ENCODE measurements around the gene PIGN. TPM values are rescaled to one million over a fixed set of nuclear protein-coding genes. Genes with fewer than 3 reads are reported as not detected.

Gene PIGN
- total RNA-seq, 1 experiment from 2014 or later = 21.4 TPM

- ChIA-PET POLR2A (no interaction called here), CTCF (no interaction called here)
- Histone ChIP-seq H3K9me3 (ENCODE audit: control insufficient read depth, insufficient read depth, low read depth, low read length) (no peaks in the 10 kb centered on the region), H3K36me3 (ENCODE audit: control insufficient read depth, insufficient read depth, low read length) (no peaks in the 10 kb centered on the region), H3K4me3 (ENCODE audit: low read depth in 2 of 2, low read length in 2 of 2) (no peak overlapping the region), H3K27me3 (ENCODE audit: control insufficient read depth, insufficient read depth, low read length) (no peaks in the 10 kb centered on the region), H3K27ac (ENCODE audit: low read length) (no peak overlapping the region), H3K4me1 (ENCODE audit: control insufficient read depth, insufficient read depth, low read length) (no peaks in the 10 kb centered on the region)
- BruUV-seq (replicated peaks) = no TSS peak
- DNase-seq (ENCODE audit: low read depth, low spot score) (no peak), ATAC-seq (no peak)
- in situ Hi-C loops (cut with HindIII; ENCODE audit: low pct_unique_long_range_greater_than_20kb, low sequenced_read_pairs) = no loop called here
- TF ChIP-seq SIN3A (IDR thresholded peaks at IDR 0.05; ENCODE audit: borderline replicate concordance, insufficient read depth, low read depth, low read length) = no peak
- no peak for TF ChIP-seq POLR2AphosphoS5 (IDR thresholded peaks at IDR 0.05; ENCODE audit: low read depth, low read length)
- no peak for TF ChIP-seq TCF7L2 (IDR thresholded peaks at IDR 0.05; ENCODE audit: low read depth, low read length)
- TF ChIP-seq REST (IDR thresholded peaks at IDR 0.05; ENCODE audit: insufficient read depth in 1 of 2, low read depth in 2 of 2, low read length in 1 of 2) = no peak
- TF ChIP-seq, protein P1, sequence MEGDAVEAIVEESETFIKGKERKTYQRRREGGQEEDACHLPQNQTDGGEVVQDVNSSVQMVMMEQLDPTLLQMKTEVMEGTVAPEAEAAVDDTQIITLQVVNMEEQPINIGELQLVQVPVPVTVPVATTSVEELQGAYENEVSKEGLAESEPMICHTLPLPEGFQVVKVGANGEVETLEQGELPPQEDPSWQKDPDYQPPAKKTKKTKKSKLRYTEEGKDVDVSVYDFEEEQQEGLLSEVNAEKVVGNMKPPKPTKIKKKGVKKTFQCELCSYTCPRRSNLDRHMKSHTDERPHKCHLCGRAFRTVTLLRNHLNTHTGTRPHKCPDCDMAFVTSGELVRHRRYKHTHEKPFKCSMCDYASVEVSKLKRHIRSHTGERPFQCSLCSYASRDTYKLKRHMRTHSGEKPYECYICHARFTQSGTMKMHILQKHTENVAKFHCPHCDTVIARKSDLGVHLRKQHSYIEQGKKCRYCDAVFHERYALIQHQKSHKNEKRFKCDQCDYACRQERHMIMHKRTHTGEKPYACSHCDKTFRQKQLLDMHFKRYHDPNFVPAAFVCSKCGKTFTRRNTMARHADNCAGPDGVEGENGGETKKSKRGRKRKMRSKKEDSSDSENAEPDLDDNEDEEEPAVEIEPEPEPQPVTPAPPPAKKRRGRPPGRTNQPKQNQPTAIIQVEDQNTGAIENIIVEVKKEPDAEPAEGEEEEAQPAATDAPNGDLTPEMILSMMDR (IDR thresholded peaks at IDR 0.05) = no peak
- intact Hi-C loops (cut with micrococcal nuclease; ENCODE audit: unreplicated experiment) = no loop called here
Observed at GRCh38 chr18:62164855-62165487, 21.9 kb downstream of the PIGN start.

DNA sequence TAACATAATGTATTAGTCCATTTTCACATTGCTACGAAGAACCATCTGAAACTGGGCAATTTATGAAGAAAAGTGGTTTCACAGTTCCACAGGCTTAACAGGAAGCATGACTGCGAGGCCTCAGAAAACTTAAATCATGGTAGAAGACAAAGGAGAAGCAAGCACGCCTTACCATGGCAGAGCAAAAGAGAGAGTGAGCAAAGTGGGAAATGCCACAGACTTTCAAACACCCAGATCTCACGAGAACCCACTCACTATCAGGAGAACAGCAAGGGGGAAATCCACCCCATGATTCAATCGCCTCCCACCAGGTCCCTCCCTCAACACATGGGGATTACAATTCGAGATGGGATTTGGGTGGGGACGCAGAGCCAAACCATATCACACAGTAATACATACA lies 22.5 kb downstream of the PIGN start:
- no peaks in the 10 kb centered on the region for H3K27me3 ChIP-seq (ENCODE audit: control insufficient read depth, insufficient read depth, low read length)
- DNase-seq (ENCODE audit: low read depth, low spot score) (no peak), ATAC-seq (no peak)
- H3K4me3 ChIP-seq (ENCODE audit: low read depth in 2 of 2, low read length in 2 of 2) = no peak overlapping the region
- H3K9me3 ChIP-seq (ENCODE audit: control insufficient read depth, insufficient read depth, low read depth, low read length) = no peaks in the 10 kb centered on the region
- TF ChIP-seq, protein P1 (IDR thresholded peaks at IDR 0.05) = no peak
- TF ChIP-seq SIN3A (IDR thresholded peaks at IDR 0.05; ENCODE audit: borderline replicate concordance, insufficient read depth, low read depth, low read length) = no peak
- no peak for TF ChIP-seq TCF7L2 (IDR thresholded peaks at IDR 0.05; ENCODE audit: low read depth, low read length)
- no peak for TF ChIP-seq POLR2AphosphoS5 (IDR thresholded peaks at IDR 0.05; ENCODE audit: low read depth, low read length)
- TF ChIP-seq REST (IDR thresholded peaks at IDR 0.05; ENCODE audit: insufficient read depth in 1 of 2, low read depth in 2 of 2, low read length in 1 of 2) = no peak
- H3K4me1 ChIP-seq (ENCODE audit: control insufficient read depth, insufficient read depth, low read length) = no peaks in the 10 kb centered on the region
- no peaks in the 10 kb centered on the region for H3K36me3 ChIP-seq (ENCODE audit: control insufficient read depth, insufficient read depth, low read length)
- BruUV-seq (replicated peaks) = no TSS peak
- intact Hi-C loops (cut with micrococcal nuclease; ENCODE audit: unreplicated experiment) = no loop called here
- no peak overlapping the region for H3K27ac ChIP-seq (ENCODE audit: low read length)
- ChIA-PET POLR2A (no interaction called here), CTCF (no interaction called here)
- in situ Hi-C loops (cut with HindIII; ENCODE audit: low pct_unique_long_range_greater_than_20kb, low sequenced_read_pairs) = no loop called here
